ENCODE results near the gene APBA2.

The APBA2 gene

DNA sequence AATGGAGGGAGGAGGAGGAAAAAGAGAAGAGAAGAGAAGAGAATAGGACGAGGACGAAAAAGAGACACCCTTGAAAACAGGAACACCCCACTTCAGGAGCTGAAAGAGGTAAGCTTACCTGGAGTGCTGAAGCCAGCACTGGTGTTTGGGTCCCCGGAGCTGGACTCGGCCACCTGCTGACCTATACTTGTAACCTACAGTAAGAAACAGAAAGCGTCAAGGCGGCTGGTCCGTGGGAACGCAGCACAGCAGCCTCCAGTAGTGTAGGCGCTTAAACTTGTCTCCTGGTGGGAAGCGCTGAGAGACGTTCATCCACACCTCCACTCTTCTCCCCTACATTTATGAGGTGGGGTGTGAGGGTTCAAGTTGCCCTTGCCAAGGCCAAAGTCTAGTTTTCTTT lies 242.9 kb downstream of the APBA2 start:
- ChIA-PET CTCF (interaction anchor here (3.3 kb wide), 1 partner anchor 11 kb away, joined by 15 read pairs; no protein-coding TSS in a partner anchor), POLR2A (no interaction called here)
- no peaks in the 10 kb centered on the region for H3K9me3 ChIP-seq (ENCODE audit: control insufficient read depth, insufficient read depth, low read depth, low read length)
- H3K4me3 ChIP-seq (ENCODE audit: low read depth, low read length), result no peak overlapping the region
- no peak for TF ChIP-seq ZNF501 (tag by site-specific recombination; IDR thresholded peaks at IDR 0.05)
- no peak for TF ChIP-seq ZNF629 (tag by site-specific recombination; IDR thresholded peaks at IDR 0.05)
- TF ChIP-seq ZNF830 (tag by site-specific recombination; IDR thresholded peaks at IDR 0.05; ENCODE audit: low read depth), result no peak
- TF ChIP-seq ZNF133 (tag by site-specific recombination; IDR thresholded peaks at IDR 0.05), result no peak
- TF ChIP-seq ZNF121 (tag by site-specific recombination; IDR thresholded peaks at IDR 0.05), result no peak
- no peak for TF ChIP-seq ZBTB17 (tag by site-specific recombination; IDR thresholded peaks at IDR 0.05)
- no peak overlapping the region for H3K27ac ChIP-seq (ENCODE audit: extremely low read depth, low read depth, low read length)
- H3K4me1 ChIP-seq (ENCODE audit: control insufficient read depth, insufficient read depth, low read length), result no peaks in the 10 kb centered on the region
- H3K36me3 ChIP-seq (ENCODE audit: control insufficient read depth in 2 of 2, insufficient read depth in 1 of 2, low read length in 2 of 2), result no peaks in the 10 kb centered on the region

DNA sequence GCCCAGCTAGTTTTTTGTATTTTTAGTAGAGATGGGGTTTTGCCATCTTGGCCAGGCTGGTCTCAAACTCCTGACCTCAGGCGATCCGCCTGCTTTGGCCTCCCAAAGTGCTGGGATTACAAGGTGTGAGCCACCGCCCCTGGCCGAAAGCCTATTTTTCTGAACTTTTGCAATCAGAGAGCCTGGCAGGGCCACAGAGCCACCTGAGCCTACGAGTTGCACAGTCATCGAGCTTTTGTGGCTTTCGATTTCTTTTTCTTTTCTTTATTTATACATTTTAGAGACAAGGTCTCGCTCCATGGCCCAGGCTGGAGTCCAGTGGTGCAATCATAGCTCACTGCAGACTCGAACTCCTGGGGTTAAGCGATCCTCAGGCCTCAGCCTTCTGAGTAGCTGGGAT lies 243.4 kb downstream of the APBA2 start:
- TF ChIP-seq ZNF548 (tag by site-specific recombination; IDR thresholded peaks at IDR 0.05) (no peak), ZNF549 (tag by site-specific recombination; IDR thresholded peaks at IDR 0.05) (no peak), ZNF311 (tag by site-specific recombination; IDR thresholded peaks at IDR 0.05; ENCODE audit: borderline replicate concordance) (no peak), BCL11B (tag by site-specific recombination; IDR thresholded peaks at IDR 0.05; ENCODE audit: low read depth) (no peak), ZNF16 (tag by site-specific recombination; IDR thresholded peaks at IDR 0.05; ENCODE audit: low read depth) (no peak), ZNF473 (tag by site-specific recombination; IDR thresholded peaks at IDR 0.05) (no peak), ZBTB8A (tag by site-specific recombination; IDR thresholded peaks at IDR 0.05) (no peak), ZNF76 (tag by site-specific recombination; IDR thresholded peaks at IDR 0.05; ENCODE audit: borderline replicate concordance, low read depth) (no peak), BCL11A (tag by site-specific recombination; IDR thresholded peaks at IDR 0.05; ENCODE audit: low read depth) (no peak)
- TF ChIP-seq, protein P1, sequence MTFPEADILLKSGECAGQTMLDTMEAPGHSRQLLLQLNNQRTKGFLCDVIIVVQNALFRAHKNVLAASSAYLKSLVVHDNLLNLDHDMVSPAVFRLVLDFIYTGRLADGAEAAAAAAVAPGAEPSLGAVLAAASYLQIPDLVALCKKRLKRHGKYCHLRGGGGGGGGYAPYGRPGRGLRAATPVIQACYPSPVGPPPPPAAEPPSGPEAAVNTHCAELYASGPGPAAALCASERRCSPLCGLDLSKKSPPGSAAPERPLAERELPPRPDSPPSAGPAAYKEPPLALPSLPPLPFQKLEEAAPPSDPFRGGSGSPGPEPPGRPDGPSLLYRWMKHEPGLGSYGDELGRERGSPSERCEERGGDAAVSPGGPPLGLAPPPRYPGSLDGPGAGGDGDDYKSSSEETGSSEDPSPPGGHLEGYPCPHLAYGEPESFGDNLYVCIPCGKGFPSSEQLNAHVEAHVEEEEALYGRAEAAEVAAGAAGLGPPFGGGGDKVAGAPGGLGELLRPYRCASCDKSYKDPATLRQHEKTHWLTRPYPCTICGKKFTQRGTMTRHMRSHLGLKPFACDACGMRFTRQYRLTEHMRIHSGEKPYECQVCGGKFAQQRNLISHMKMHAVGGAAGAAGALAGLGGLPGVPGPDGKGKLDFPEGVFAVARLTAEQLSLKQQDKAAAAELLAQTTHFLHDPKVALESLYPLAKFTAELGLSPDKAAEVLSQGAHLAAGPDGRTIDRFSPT (tag by site-specific recombination; IDR thresholded peaks at IDR 0.05), result no peak
- TF ChIP-seq, protein P2, sequence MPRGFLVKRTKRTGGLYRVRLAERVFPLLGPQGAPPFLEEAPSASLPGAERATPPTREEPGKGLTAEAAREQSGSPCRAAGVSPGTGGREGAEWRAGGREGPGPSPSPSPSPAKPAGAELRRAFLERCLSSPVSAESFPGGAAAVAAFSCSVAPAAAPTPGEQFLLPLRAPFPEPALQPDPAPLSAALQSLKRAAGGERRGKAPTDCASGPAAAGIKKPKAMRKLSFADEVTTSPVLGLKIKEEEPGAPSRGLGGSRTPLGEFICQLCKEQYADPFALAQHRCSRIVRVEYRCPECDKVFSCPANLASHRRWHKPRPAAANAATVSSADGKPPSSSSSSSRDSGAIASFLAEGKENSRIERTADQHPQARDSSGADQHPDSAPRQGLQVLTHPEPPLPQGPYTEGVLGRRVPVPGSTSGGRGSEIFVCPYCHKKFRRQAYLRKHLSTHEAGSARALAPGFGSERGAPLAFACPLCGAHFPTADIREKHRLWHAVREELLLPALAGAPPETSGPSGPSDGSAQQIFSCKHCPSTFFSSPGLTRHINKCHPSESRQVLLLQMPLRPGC (tag by site-specific recombination; IDR thresholded peaks at IDR 0.05), result no peak
- TF ChIP-seq, protein P3, sequence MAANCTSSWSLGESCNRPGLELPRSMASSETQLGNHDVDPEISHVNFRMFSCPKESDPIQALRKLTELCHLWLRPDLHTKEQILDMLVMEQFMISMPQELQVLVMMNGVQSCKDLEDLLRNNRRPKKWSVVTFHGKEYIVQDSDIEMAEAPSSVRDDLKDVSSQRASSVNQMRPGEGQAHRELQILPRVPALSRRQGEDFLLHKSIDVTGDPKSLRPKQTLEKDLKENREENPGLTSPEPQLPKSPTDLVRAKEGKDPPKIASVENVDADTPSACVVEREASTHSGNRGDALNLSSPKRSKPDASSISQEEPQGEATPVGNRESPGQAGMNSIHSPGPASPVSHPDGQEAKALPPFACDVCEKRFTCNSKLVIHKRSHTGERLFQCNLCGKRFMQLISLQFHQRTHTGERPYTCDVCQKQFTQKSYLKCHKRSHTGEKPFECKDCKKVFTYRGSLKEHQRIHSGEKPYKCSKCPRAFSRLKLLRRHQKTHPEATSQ (tag by site-specific recombination; IDR thresholded peaks at IDR 0.05), result no peak
- H3K27ac ChIP-seq (ENCODE audit: extremely low read depth, low read depth, low read length), result no peak overlapping the region
- no peaks in the 10 kb centered on the region for H3K36me3 ChIP-seq (ENCODE audit: control insufficient read depth in 2 of 2, insufficient read depth in 1 of 2, low read length in 2 of 2)
- ChIA-PET POLR2A (no interaction called here), CTCF (interaction anchor here (0.6 to 3.3 kb wide), 2 partner anchors 10 to 405 kb away, joined by 3 to 15 read pairs; no protein-coding TSS in a partner anchor)
- H3K4me3 ChIP-seq (ENCODE audit: low read depth, low read length), result no peak overlapping the region
- no peaks in the 10 kb centered on the region for H3K9me3 ChIP-seq (ENCODE audit: control insufficient read depth, insufficient read depth, low read depth, low read length)
- H3K4me1 ChIP-seq (ENCODE audit: control insufficient read depth, insufficient read depth, low read length), result no peaks in the 10 kb centered on the region

DNA sequence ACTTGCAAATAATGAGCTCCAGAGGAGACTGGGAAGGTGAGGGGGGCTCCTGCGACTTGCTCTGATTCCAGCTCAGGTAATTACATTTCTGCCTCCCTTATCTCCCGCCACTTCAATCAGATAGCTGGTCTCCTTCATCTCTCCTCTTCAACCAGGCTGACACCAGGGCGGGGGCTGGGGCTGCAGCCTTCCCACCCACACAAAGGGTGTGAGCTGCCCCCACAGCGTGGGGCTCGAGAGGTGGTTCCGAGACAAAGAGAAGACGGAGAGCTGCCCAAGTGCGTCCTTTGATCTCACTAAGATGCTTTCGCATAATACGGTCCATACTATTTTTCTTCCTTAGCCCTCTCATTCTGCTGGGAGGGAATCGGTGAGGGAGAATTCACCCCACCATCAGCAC lies 244.2 kb downstream of the APBA2 start:
- POLR2A ChIA-PET, result no interaction called here
- CTCF ChIA-PET, result interaction anchor here (0.6 to 3.3 kb wide), 2 partner anchors 10 to 404 kb away, joined by 3 to 15 read pairs; no protein-coding TSS in a partner anchor
- no peak for TF ChIP-seq ZNF596 (tag by site-specific recombination; IDR thresholded peaks at IDR 0.05)
- H3K9me3 ChIP-seq (ENCODE audit: control insufficient read depth, insufficient read depth, low read depth, low read length), result no peaks in the 10 kb centered on the region
- no peak overlapping the region for H3K27ac ChIP-seq (ENCODE audit: extremely low read depth, low read depth, low read length)
- H3K36me3 ChIP-seq (ENCODE audit: control insufficient read depth in 2 of 2, insufficient read depth in 1 of 2, low read length in 2 of 2), result no peaks in the 10 kb centered on the region
- no peaks in the 10 kb centered on the region for H3K4me1 ChIP-seq (ENCODE audit: control insufficient read depth, insufficient read depth, low read length)
- no peak overlapping the region for H3K4me3 ChIP-seq (ENCODE audit: low read depth, low read length)
